Suppressor macrophage treated with lipopolysaccharide for 1 hour (primary cell): ENCODE measurements around the gene ELAVL3.
"Not testable (repeated sequence)": the region's sequence is repeated elsewhere in the genome, so short reads cannot be mapped to it uniquely, and the experiment has no call there.

Source experiments
- DNase-seq, 3 donors: peaks; one replicate each; pipeline ENCODE4 v3.0.0-alpha.2; 2020 to 2022

The ELAVL3 gene

GRCh38 chr19:11435833-11436313, 45.0 kb downstream of the ELAVL3 start:
- DNase-seq = peak; percentile 24 to 46 (median 25)

GRCh38 chr19:11435057-11435832, 45.6 kb downstream of the ELAVL3 start, which contains the start of the genes ODAD3 and PRKCSH:
ODAD3 (minus strand) TSS chr19:11435121; CDS start chr19:11435016, 105 bp downstream.
PRKCSH (plus strand) TSS chr19:11435635; CDS start chr19:11436118, 483 bp downstream.
- DNase-seq = peak; percentile 99 to 100 (median 100)

DNA sequence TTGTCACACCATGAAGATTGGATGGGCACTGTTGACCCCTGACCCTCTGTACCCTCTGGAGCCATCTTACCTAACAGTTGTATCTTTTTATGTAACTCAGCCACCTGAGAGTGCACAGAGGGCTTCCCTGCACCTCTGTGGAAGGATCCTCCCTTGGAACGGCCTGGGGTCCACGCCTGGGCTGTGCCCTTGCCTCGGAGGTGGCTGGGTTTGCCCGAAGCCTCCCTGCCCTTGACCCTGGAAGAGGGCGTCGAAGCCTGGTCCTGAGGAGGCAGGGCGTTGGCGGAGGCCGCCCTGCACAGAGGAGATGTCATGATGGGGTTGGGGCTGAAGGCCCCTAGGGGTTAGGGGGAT, 46.2 kb downstream of the ELAVL3 start:
- no peak for DNase-seq

GRCh38 chr19:11433526-11433925, 47.3 kb downstream of the ELAVL3 start:
- not testable (repeated sequence) for DNase-seq

DNA sequence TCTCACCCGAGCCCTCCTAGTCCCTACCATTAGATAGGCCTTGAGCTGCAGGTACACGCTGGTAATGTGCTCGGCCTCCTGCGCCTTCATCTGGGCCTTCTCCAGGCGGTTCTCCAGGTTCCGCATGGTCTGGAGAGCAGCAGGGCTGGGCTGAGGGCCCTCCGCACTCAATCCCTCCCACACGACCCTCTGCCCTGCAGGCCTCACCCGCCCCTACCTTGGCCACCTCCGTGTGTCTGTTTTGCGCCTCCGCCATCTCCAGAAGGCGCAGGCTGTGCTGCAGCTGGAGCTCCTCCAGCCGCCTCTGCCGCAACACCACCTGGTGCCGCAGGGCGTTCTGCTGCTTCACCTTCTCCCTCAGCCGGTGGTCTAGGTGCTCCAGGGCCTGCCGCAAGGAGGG, 54.2 kb downstream of the ELAVL3 start:
- no peak for DNase-seq

- no peak for DNase-seq
Measured at GRCh38 chr19:11425719-11426457, 55.0 kb downstream of the ELAVL3 start.

- DNase-seq = no peak
Measured at GRCh38 chr19:11423791-11424181, 57.1 kb downstream of the ELAVL3 start.

- DNase-seq = no peak
Measured at GRCh38 chr19:11423164-11423790, 57.6 kb downstream of the ELAVL3 start.

DNA sequence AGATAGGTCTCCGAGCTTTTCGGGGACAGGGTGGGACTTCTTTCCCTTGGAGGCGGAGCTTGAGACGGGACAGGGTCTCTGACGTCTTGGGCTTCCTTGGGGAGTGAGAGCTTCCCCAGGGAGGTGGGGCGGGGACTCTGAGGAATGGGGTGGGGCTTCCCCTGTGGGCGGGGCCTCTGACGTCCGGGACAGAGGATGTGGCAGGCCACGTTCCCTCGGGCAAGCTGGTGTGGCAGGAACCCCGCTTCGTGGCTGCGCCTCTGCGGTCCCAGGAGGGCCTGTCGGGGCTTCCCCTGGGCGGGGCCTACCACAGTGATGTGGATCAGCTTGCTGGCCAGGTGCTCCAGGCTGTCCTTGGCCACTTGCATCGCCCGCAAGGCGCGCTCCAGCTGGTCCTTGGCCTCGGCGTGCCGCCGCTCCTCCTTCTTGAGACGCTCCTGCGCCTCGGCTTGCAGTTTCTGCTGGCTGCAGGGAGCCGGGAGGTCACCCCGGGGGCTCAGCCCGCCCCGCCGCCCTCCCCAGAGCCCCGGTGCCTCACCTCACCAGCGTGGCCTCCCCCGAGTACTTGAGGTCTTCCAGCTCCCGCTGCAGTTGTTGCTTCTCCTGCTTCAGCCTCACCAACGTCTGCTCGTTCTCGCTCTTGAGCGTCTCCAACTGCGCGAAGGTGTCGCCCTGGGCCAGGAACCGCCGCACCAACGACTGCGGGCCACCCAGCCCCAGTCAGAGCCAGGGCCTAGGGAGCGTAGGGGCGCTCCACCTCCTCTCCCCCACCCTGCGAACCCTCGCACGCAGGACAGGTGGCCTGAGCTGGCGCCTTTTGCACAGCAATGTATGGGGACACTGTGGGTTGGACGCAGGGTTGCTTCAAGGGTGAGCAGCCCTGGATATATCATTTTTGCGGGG, 58.4 kb downstream of the ELAVL3 start:
- DNase-seq = peak; percentile 61 to 86 (median 63)

- DNase-seq = peak in 2 of 3 donors; percentile 28 to 49
Measured at GRCh38 chr19:11421371-11422098, 59.3 kb downstream of the ELAVL3 start.

GRCh38 chr19:11420429-11421370, 60.1 kb downstream of the ELAVL3 start:
- DNase-seq = peak in 1 of 3 donors; percentile 39

GRCh38 chr19:11418549-11419506, 62.0 kb downstream of the ELAVL3 start, which contains the start of gene RGL3:
RGL3 (minus strand) TSS chr19:11419314; CDS start chr19:11419278, 36 bp downstream.
- DNase-seq = peak; percentile 36 to 74 (median 53)

DNA sequence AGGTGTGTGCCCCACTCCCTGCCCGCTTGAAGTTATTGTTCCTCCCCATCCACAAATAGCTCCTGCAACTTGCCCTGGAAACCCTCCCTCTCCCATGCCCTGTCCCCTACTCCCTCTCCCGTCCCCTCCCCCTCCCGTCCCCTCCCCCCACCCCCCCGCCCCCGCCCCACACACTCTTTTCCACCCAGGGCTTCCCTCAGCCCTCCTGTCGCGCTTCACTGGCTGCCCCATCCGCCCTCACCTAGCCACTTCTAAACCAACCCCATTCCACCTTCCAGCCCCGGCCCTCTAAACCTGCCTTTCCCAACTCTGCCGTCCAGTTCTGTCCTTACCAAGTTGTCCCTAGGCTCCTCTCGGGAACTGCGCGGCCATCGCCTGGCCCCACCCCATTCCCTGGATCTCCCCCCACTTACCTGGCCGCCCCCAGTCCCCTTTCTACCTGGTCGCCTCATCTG, 62.7 kb downstream of the ELAVL3 start:
- DNase-seq = no peak

DNA sequence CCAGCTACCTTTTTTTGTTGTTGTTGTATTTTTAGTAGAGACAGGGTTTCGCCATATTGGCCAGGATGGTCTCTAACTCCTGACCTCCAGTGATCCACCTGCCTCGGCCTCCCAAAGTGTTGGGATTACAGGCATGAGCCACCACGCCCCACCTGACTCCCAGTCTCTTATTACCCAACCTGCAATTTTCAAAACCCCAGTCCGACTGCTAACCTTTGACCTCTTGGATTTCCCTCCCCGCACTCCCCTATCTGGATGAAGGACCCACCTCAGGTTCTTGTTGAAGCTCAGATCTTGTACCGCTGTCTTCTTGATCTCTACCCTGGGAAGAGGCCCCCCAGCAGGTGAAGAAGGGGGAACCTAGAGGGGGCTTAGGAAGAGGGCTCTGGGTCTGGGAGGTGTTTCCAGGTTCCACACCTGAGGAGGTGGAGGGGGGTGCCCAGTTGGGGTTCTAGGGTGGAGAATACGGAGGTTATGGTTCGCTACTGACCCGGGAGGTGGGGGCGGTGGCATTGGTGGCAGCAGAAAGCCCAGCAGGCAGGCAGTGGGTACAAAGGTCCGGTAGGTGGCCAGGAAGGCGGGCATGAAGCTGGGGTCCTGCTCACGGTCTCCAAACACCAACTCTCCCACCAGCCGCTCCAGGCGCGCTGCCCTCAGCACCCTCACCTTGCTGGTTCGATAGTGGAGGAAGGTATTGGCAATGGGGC, 64.3 kb downstream of the ELAVL3 start:
- DNase-seq = no peak

DNA sequence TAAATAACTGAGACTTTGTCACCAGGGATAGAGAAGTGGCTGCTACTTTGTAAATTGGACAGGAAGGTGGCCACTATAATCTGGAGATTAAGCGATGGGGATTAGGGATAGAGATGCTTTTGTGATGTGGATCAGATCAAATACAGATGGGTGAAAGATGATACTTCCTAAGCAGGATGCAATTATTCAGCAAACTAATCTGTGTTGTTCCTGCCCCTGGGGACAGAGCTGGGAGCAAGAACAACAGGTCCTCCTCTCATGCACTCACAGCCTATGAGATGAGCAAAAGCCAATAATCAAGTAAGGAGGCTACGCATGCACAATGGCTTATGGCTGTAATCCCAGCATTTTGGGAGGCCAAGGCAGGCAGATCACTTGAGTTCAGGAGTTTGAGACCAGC, 66.3 kb downstream of the ELAVL3 start:
- DNase-seq = no peak

DNA sequence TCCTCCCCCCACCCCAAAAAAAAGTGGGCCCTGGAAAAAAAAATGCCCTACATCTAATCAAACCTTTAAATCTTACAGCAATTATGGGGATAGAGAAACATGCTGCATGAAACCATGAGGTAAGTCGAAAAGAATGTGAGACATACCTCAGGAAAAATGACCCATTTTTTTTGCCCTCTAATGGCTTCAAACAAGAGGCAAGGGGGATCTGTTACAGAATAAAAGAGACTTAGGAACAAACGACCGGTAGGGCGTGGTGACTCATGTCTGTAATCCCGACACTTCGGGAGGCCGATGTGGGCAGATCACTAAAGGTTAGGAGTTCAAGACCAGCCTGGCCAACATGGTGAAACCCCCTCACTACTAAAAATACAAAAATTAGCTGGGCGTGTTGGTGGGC, 70.2 kb downstream of the ELAVL3 start:
- no peak for DNase-seq

DNA sequence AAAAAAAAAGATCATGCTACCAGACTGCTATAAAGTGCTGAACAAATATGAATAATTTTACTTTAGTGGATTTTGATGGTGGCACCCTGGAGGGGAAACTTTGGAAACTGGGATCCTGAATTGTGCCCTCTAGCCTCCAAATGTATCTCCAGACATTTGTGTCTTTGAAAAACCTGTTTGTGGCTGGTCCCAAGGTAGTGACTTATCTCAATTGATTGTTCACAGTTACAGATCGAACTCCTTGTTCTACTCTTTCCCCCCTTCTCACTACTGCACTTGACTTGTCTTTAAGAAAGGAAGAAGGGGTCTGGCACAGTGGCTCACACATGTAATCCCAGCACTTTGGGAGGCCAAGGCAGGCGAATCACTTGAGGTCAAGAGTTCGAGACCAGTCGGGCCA, 72.3 kb downstream of the ELAVL3 start:
- no peak for DNase-seq

- peak; percentile 37 to 59 (median 37) for DNase-seq
Measured at GRCh38 chr19:11406703-11407236, 74.1 kb downstream of the ELAVL3 start.
